Measurements from ENCODE around the gene PPY. TPM values are rescaled to one million over a fixed set of nuclear protein-coding genes. Genes with fewer than 3 reads are reported as not detected.

PPY gene
- total and polyA plus RNA-seq, 2 experiments from 2014 or later = not detected

- WGBS (ENCODE audit: low lambda C conversion rate, missing lambda C conversion rate) = under 1% methylated on average over 32 of the region's 36 CpGs
Measured at GRCh38 chr17:43907425-43907981, 34.8 kb downstream of the PPY start, which contains the start of gene MPP2. Gene MPP2, minus strand, starts transcription at chr17:43907536. Its CDS starts 3,076 bp downstream, at chr17:43904460.

DNA sequence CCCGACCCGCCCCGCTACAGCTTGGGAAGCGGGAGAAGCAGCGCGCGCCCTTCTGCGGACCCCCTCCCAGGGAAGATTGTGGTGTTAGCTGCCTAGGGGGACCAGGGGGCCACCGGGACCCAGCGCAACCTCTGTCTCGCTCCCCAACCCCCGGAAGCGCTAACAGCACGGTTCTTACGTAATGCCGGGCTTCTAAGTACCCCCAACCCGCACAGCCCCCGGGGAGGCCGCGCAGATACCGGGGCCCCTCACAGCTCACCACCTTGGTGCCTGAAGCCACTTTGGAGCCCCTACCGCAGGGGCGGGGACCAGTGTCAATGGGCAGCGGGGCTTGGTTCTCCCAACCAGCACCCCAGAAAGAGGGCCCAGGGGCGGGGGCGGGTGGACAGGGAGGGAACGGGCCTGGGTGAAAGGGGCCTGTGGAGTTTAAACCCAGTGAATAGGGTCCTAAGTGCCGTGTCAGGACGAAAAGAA lies 35.3 kb downstream of the PPY start:
- TF ChIP-seq, protein P1, sequence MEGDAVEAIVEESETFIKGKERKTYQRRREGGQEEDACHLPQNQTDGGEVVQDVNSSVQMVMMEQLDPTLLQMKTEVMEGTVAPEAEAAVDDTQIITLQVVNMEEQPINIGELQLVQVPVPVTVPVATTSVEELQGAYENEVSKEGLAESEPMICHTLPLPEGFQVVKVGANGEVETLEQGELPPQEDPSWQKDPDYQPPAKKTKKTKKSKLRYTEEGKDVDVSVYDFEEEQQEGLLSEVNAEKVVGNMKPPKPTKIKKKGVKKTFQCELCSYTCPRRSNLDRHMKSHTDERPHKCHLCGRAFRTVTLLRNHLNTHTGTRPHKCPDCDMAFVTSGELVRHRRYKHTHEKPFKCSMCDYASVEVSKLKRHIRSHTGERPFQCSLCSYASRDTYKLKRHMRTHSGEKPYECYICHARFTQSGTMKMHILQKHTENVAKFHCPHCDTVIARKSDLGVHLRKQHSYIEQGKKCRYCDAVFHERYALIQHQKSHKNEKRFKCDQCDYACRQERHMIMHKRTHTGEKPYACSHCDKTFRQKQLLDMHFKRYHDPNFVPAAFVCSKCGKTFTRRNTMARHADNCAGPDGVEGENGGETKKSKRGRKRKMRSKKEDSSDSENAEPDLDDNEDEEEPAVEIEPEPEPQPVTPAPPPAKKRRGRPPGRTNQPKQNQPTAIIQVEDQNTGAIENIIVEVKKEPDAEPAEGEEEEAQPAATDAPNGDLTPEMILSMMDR (IDR thresholded peaks at IDR 0.05; ENCODE audit: poor library complexity) = no peak
- no peak for TF ChIP-seq EZH2phosphoT487 (IDR thresholded peaks at IDR 0.05; ENCODE audit: low read depth, severe bottlenecking, unreplicated experiment)
- TF ChIP-seq EZH2 (IDR thresholded peaks at IDR 0.05; ENCODE audit: borderline replicate concordance) = no peak
- Histone ChIP-seq H3K27ac (peak overlapping the region; percentile 92), H4K20me1 (ENCODE audit: insufficient read depth, poor library complexity, severe bottlenecking) (no peaks in the 10 kb centered on the region), H3K4me2 (peak overlapping the region; percentile 98), H3K9me2 (replicated peaks; ENCODE audit: insufficient read depth) (no peaks in the 10 kb centered on the region), H3K4me3 (peak overlapping the region; percentile 87), H3K4me1 (ENCODE audit: insufficient read depth) (peaks cover 11% of the 10 kb centered on the region), H3K9me3 (ENCODE audit: low read depth) (no peaks in the 10 kb centered on the region), H2AFZ (peak overlapping the region; percentile 81), H3K36me3 (replicated peaks; ENCODE audit: insufficient read depth, low read depth) (no peaks in the 10 kb centered on the region), H3K27me3 (peaks cover 46% of the 10 kb centered on the region), H3K79me2 (no peaks in the 10 kb centered on the region)
- WGBS (ENCODE audit: low lambda C conversion rate, missing lambda C conversion rate) = under 1% methylated on average over 27 of the region's 29 CpGs
- no peak for DNase-seq (ENCODE audit: low spot score)

More at GRCh38 chr17:43907425-43907981, 34.8 kb downstream of the PPY start, which contains the start of gene MPP2:
- H3K9me3 ChIP-seq (ENCODE audit: low read depth) = no peaks in the 10 kb centered on the region
- peak; percentile 89 for DNase-seq (ENCODE audit: low spot score)
- H3K4me2 ChIP-seq = peak within 1 kb of the TSS; percentile 98
- peaks cover 46% of the 10 kb centered on the region for H3K27me3 ChIP-seq
- no peaks in the 10 kb centered on the region for H4K20me1 ChIP-seq (ENCODE audit: insufficient read depth, poor library complexity, severe bottlenecking)
- no peaks in the 10 kb centered on the region for H3K36me3 ChIP-seq (replicated peaks; ENCODE audit: insufficient read depth, low read depth)
- H3K4me3 ChIP-seq = peak within 1 kb of the TSS; percentile 87
- H3K4me1 ChIP-seq (ENCODE audit: insufficient read depth) = peaks cover 11% of the 10 kb centered on the region
- no peak for TF ChIP-seq EZH2phosphoT487 (IDR thresholded peaks at IDR 0.05; ENCODE audit: low read depth, severe bottlenecking, unreplicated experiment)
- no peaks in the 10 kb centered on the region for H3K9me2 ChIP-seq (replicated peaks; ENCODE audit: insufficient read depth)
- peak within 1 kb of the TSS; percentile 92 for H3K27ac ChIP-seq
- no peaks in the 10 kb centered on the region for H3K79me2 ChIP-seq
- H2AFZ ChIP-seq = peak within 1 kb of the TSS; percentile 81

GRCh38 chr17:43905985-43906852 lies 36.1 kb downstream of the PPY start:
- no peaks in the 10 kb centered on the region for H4K20me1 ChIP-seq (ENCODE audit: insufficient read depth, poor library complexity, severe bottlenecking)
- peak overlapping the region; percentile 81 for H2AFZ ChIP-seq
- no peaks in the 10 kb centered on the region for H3K9me3 ChIP-seq (ENCODE audit: low read depth)
- peak; percentile 84 for DNase-seq (ENCODE audit: low spot score)
- TF ChIP-seq, protein P1 (IDR thresholded peaks at IDR 0.05; ENCODE audit: poor library complexity) = no peak
- TF ChIP-seq EZH2phosphoT487 (IDR thresholded peaks at IDR 0.05; ENCODE audit: low read depth, severe bottlenecking, unreplicated experiment) (no peak), EZH2 (IDR thresholded peaks at IDR 0.05; ENCODE audit: borderline replicate concordance) (no peak)
- peak overlapping the region; percentile 87 for H3K4me3 ChIP-seq
- WGBS (ENCODE audit: low lambda C conversion rate, missing lambda C conversion rate) = 4% methylated on average over 28 of the region's 37 CpGs
- H3K4me2 ChIP-seq = peak overlapping the region; percentile 98
- no peaks in the 10 kb centered on the region for H3K36me3 ChIP-seq (replicated peaks; ENCODE audit: insufficient read depth, low read depth)
- no peak overlapping the region for H3K27ac ChIP-seq
- peaks cover 46% of the 10 kb centered on the region for H3K27me3 ChIP-seq
- H3K4me1 ChIP-seq (ENCODE audit: insufficient read depth) = peaks cover 11% of the 10 kb centered on the region
- H3K79me2 ChIP-seq = no peaks in the 10 kb centered on the region
- no peaks in the 10 kb centered on the region for H3K9me2 ChIP-seq (replicated peaks; ENCODE audit: insufficient read depth)
